Heart left ventricle (tissue), 16 donors: ENCODE measurements around the gene MUL1. TPM values are rescaled to one million over a fixed set of nuclear protein-coding genes. Genes with fewer than 3 reads are reported as not detected.

Source experiments
- ATAC-seq, 4 donors: fragments of 200-7000 bp; cut with Tn5 transposase; one replicate each; pipeline ENCODE4 v1.9.1; 2020 to 2022; ENCODE audit warnings: moderate library complexity in 4 of 4, mild to moderate bottlenecking in 3 of 4, moderate number of reproducible peaks in 1 of 4
- DNase-seq, 5 donors: peaks; one replicate each; pipeline ENCODE4 v3.0.0-alpha.2; 2020
- H3K27ac ChIP-seq, 12 donors: fragments of 200-600 bp; sonication (generic) in 4 of 12; one replicate each; pipeline versions ENCODE4 v1.5.0 to v1.8.0; 2016 to 2022; ENCODE audit warnings: mild to moderate bottlenecking in 2 of 12
- H3K27me3 ChIP-seq, 9 donors: fragments of 200-600 bp; sonication (generic) in 2 of 9; one replicate each; pipeline versions ENCODE4 v1.5.1 to v1.8.0; 2016 to 2022; ENCODE audit warnings: mild to moderate bottlenecking in 3 of 9
- H3K36me3 ChIP-seq, 9 donors: fragments of 200-600 bp; sonication (generic) in 2 of 9; one replicate each; pipeline versions ENCODE4 v1.5.0 to v1.8.0; 2018 to 2022; ENCODE audit warnings: mild to moderate bottlenecking in 2 of 9
- H3K4me1 ChIP-seq, 12 donors: fragments of 200-600 bp; sonication (generic) in 4 of 12; one replicate each; pipeline versions ENCODE4 v1.5.0 to v1.8.0; 2016 to 2022; ENCODE audit warnings: mild to moderate bottlenecking in 3 of 12
- H3K4me3 ChIP-seq, 12 donors: fragments of 200-600 bp; sonication (generic) in 4 of 12; one replicate each; pipeline versions ENCODE4 v1.5.0 to v1.8.0; 2017 to 2022; ENCODE audit warnings: mild to moderate bottlenecking in 9 of 12, moderate library complexity in 4 of 12
- H3K9me3 ChIP-seq, 12 donors: fragments of 200-600 bp; sonication (generic) in 4 of 12; one replicate each; pipeline versions ENCODE4 v1.5.0 to v1.8.0; 2016 to 2022; ENCODE audit warnings: mild to moderate bottlenecking in 1 of 12
- POLR2A ChIP-seq, 2 donors: fragments of 450-650 bp; IDR thresholded peaks; one replicate each; pipeline ENCODE4 v1.6.1; 2017; ENCODE audit warnings: antibody characterized with exemption in 2 of 2, mild to moderate bottlenecking in 2 of 2, moderate library complexity in 2 of 2
- WGBS, 4 donors: extraction: QIAGEN DNeasy Blood & Tissue Kit in 2 of 4; methylation state at CpG; one replicate each; pipeline versions ENCODE4 v1.1.5 to v1.1.7; 2013 to 2018; 5-methylcytosine and 5-hydroxymethylcytosine counted together
- intact Hi-C, 10 donors: fragments of 100-400 bp; cut with DNase I; formaldehyde crosslinking; loops; one replicate each; pipeline versions ENCODE4 v1.11.1 to v1.14.2; 2022
- long read RNA-seq, 3 donors: library from polyadenylated mRNA; unstranded; transcript quantifications; one replicate each; pipeline ENCODE4 v2.0.0, GENCODE V29; 2020 to 2021
- polyA plus RNA-seq, 2 donors: library from polyadenylated mRNA; stranded (reverse); fragments of 200-250 nt; gene quantifications; one replicate each; pipeline ENCODE4 v1.2.3, GENCODE V29; 2013
- total RNA-seq, 9 donors: library from RNA; depleted of rRNA in 2 of 9; stranded (reverse); fragments of >200 nt in 2 of 9; fragmentation: NEBNext Ultra II Directional in 3 of 9; extraction: Animal tissue kit (Norgen Biotek cat#: 25700) in 3 of 9; gene quantifications; one replicate each; pipeline versions ENCODE4 v1.1.0 to v1.2.4, GENCODE V29; 2016 to 2023
- TF ChIP-seq, protein P1 (sequence below), 12 donors: fragments of 200-600 bp; sonication (generic) in 4 of 12; IDR thresholded peaks; one replicate each; pipeline versions ENCODE4 v1.5.0 to v1.8.0; 2018 to 2022; ENCODE audit warnings: antibody characterized with exemption in 12 of 12, mild to moderate bottlenecking in 5 of 12
- donor health status: ischemic (EF 13 %, LVEDD 7.1; RV severe dilation, severe dysfunction).
- donor health status: healthy with polysubstance abuse.
- donor health status: DM: no; HTN: yes; CAD: no.
- donor health status: DM: no; HTN: no; CAD: no.
- donor health status: ischemic (EF 25% LVEDD 6.9; RV normal size, moderate dysfunction).
- donor health status: ischemic (EF 25% LVEDD 5.7; RV mildly dilated, moderate dysfunction).
- donor health status: healthy.
- donor health status: DM: yes; HTN: yes; CAD: no.
- donor health status: ischemic (EF 35%, LVEDD 5.7; RV mildly dilated, moderate dysfunction).
- donor health status: nonischemic (EF 11% LVEDD 7.7; RV severe dilation, severe dysfunction).
- donor health status: DM: yes; HTN: yes; CAD: no.
- donor health status: PGD.
- donor health status: ischemic (EF 29% LVEDD 5.4; RV normal size, mild dysfunction).
- donor health status: nonischemic (EF 23%, LVEDD 6.1; RV moderate dilation, normal function).

Gene MUL1, protein sequence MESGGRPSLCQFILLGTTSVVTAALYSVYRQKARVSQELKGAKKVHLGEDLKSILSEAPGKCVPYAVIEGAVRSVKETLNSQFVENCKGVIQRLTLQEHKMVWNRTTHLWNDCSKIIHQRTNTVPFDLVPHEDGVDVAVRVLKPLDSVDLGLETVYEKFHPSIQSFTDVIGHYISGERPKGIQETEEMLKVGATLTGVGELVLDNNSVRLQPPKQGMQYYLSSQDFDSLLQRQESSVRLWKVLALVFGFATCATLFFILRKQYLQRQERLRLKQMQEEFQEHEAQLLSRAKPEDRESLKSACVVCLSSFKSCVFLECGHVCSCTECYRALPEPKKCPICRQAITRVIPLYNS
- 10 to 100 TPM; 34.5 to 57.1 (median 41.2) TPM for total RNA-seq
- polyA plus RNA-seq: 10 to 100 TPM; 12.4 to 57.3 TPM
- long read RNA-seq, donor 1, transcript MUL1-201 (4 exons, 2,438 nt): major isoform, 79 of 90 reads
- long read RNA-seq, donor 1, partial matches to known transcripts: 0 of 90 reads
- long read RNA-seq, donor 1, other reads (novel, unspliced or antisense): 11 of 90 reads
- long read RNA-seq, donor 2, transcript MUL1-201 (4 exons, 2,438 nt): major isoform, 537 of 567 reads
- long read RNA-seq, donor 2, partial matches to known transcripts: 3 of 567 reads
- long read RNA-seq, donor 2, other reads (novel, unspliced or antisense): 27 of 567 reads
- long read RNA-seq, donor 3, transcript MUL1-201 (4 exons, 2,438 nt): major isoform, 75 of 88 reads
- long read RNA-seq, donor 3, partial matches to known transcripts: 0 of 88 reads
- long read RNA-seq, donor 3, other reads (novel, unspliced or antisense): 13 of 88 reads

DNA sequence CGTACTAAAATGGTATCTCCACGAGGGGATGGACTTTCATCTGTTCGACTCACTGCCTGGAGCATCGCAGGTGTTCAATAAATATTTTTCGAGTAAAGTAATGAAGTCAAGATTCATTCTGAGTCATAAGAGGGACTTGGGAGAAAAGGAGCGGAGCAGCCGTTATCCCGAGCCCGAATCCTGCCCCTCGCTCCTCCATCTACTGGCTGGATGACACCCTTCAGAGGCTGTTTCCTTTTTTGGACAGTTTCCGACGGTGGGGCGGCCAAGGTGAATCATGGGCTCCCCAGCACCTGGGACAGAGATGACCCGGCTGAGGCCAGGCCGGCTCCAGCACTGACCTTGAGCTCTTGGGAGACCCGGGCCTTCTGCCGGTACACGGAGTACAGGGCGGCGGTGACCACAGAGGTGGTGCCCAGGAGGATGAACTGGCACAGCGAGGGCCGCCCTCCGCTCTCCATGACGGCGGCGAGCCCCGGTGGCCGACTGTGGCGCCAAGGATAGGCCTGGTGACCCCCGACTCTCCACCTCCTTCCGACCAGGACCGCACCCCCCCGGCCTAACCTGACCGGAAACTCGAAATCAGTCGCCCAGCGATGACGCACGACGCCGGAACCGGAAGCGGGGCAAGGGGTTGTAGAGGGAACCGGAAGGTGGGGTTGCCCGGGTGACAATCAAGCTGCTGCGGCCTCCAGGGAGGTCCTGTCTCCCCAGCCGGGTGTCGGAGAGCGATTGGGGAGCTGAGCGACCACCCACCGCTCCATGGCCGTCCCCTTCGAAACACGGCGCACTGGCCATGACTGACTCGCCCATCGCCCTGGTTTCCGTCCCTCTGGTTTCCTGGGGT, at the start of gene MUL1:
Gene MUL1 (minus strand): TSS at position 588 of the 847 bp plus-strand sequence. CDS start 127 bp downstream, at position 461.
- Histone ChIP-seq H3K4me3 (peak within 1 kb of the TSS; percentile 72 to 95 (median 84)), H3K9me3 (no peaks in the 10 kb centered on the region), H3K36me3 (peaks cover 0 to 35% (median 15%) of the 10 kb centered on the region in 9 donors), H3K27me3 (peaks cover 0 to 6% (median 0%) of the 10 kb centered on the region in 9 donors), H3K4me1 (peaks cover 0 to 45% (median 35%) of the 10 kb centered on the region in 12 donors), H3K27ac (peak within 1 kb of the TSS; percentile 72 to 93 (median 90))
- TF ChIP-seq POLR2A (IDR thresholded peaks at IDR 0.05): peak; percentile 25 to 77
- TF ChIP-seq, protein P1, sequence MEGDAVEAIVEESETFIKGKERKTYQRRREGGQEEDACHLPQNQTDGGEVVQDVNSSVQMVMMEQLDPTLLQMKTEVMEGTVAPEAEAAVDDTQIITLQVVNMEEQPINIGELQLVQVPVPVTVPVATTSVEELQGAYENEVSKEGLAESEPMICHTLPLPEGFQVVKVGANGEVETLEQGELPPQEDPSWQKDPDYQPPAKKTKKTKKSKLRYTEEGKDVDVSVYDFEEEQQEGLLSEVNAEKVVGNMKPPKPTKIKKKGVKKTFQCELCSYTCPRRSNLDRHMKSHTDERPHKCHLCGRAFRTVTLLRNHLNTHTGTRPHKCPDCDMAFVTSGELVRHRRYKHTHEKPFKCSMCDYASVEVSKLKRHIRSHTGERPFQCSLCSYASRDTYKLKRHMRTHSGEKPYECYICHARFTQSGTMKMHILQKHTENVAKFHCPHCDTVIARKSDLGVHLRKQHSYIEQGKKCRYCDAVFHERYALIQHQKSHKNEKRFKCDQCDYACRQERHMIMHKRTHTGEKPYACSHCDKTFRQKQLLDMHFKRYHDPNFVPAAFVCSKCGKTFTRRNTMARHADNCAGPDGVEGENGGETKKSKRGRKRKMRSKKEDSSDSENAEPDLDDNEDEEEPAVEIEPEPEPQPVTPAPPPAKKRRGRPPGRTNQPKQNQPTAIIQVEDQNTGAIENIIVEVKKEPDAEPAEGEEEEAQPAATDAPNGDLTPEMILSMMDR (IDR thresholded peaks at IDR 0.05): no peak
- intact Hi-C loops: loop anchor here in 1 of 10 donors (5.0 kb wide), 1 partner anchor 125 kb away; the partner anchor contains the start of gene PINK1
- 0 to 2% (median 1%) methylated on average over 22 to 58 of the region's 58 CpGs for WGBS, 4 donors
- ATAC-seq: peak; percentile 97 to 99 (median 98)
- peak; percentile 96 to 97 (median 97) for DNase-seq

DNA sequence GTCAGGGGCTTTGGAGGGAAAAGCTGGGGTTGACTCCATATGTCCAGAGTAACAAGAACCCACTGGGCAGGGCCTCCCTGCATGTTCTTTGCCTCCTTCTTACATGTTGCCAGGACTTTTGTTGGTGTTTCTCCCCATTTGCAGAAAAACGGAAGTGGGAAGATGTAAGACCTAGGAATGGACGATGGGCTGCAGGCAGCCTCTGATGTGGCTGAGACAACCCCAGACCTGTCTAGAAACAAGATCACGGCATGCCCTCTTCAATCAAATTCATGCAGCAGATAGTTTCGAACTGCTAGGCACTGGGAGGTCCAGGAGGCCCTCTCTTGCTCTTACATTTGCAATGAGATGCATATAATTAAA, 47.8 kb upstream of the MUL1 start:
- Histone ChIP-seq H3K4me3 (peak overlapping the region in 2 of 12 donors; percentile 15 to 62), H3K27me3 (peaks cover 6 to 42% (median 12%) of the 10 kb centered on the region in 9 donors), H3K4me1 (peaks cover 0 to 45% (median 20%) of the 10 kb centered on the region in 12 donors), H3K36me3 (no peaks in the 10 kb centered on the region), H3K9me3 (no peaks in the 10 kb centered on the region), H3K27ac (peak overlapping the region in 6 of 12 donors; percentile 15 to 74 (median 42))
- intact Hi-C loops: no loop called here
- ATAC-seq: no peak
- DNase-seq: no peak
- TF ChIP-seq, protein P1 (IDR thresholded peaks at IDR 0.05): no peak
- no peak for TF ChIP-seq POLR2A (IDR thresholded peaks at IDR 0.05)
- 71 to 84% (median 76%) methylated on average over 4 of the region's 4 CpGs for WGBS, 4 donors

DNA sequence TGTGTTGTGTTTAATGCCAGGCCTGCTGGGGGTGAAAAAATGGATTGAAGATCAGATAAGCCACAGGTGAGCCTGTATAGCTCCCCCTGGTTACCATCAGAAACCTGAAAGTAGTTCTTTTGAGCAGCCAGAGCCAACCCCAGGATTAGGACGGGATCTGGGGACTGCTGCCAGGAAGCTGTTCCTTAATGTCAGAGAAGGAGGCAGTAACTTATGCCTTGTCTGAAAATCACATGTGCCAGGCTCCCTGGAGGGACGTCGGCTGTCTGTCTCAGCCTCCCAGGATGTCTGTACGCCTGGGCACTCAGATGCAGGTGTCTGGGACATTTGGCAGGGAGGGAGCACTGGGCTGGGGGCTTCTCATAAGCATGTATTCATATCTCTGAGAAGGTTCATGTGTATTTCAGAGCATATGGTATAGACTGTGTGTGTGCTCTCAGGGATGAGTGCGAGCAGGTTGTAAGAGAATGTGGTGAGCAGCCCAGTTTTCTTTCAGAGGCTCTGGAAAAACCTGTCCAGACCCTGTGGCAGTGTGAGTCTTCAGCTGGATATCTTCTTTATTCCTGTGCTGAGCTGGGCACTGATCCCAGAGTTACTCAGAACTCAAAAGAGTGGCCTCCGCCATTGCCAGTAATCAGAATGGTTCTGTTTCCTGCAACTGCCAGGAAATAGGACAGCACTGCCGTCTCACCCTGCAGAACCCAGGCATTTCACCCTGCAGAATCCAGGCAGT, 47.2 kb upstream of the MUL1 start:
- DNase-seq: peak in 4 of 5 donors; percentile 41 to 63 (median 46)

More for the DNA sequence above, 47.2 kb upstream of the MUL1 start:
- TF ChIP-seq, protein P1 (IDR thresholded peaks at IDR 0.05): no peak
- no peak for TF ChIP-seq POLR2A (IDR thresholded peaks at IDR 0.05)
- peaks cover 6 to 42% (median 12%) of the 10 kb centered on the region in 9 donors for H3K27me3 ChIP-seq
- H3K4me3 ChIP-seq: peak overlapping the region in 6 of 12 donors; percentile 1 to 62 (median 42)
- H3K4me1 ChIP-seq: peaks cover 0 to 46% (median 20%) of the 10 kb centered on the region in 12 donors
- intact Hi-C loops: no loop called here
- H3K27ac ChIP-seq: peak overlapping the region in 10 of 12 donors; percentile 0 to 74 (median 30)
- H3K9me3 ChIP-seq: no peaks in the 10 kb centered on the region
- ATAC-seq: peak in 3 of 4 donors; percentile 11 to 39 (median 22)
- WGBS, 4 donors: 25 to 43% (median 33%) methylated on average over 6 to 7 of the region's 7 CpGs
- no peaks in the 10 kb centered on the region for H3K36me3 ChIP-seq
